Chondrocyte (in vitro differentiated cells): ENCODE measurements around the gene LCE5A. TPM values are rescaled to one million over a fixed set of nuclear protein-coding genes. Genes with fewer than 3 reads are reported as not detected.
"Not testable (repeated sequence)": the region's sequence is repeated elsewhere in the genome, so short reads cannot be mapped to it uniquely, and the experiment has no call there.

Experiments
- DNase-seq: peaks from one replicate; pipeline ENCODE4 v3.0.0; 2021; ENCODE audit warnings: mixed read lengths, low spot score
- H3K27ac Mint-ChIP-seq: one replicate; pipeline ENCODE4 v1.8.0; 2021; ENCODE audit warnings: mild to moderate bottlenecking, moderate library complexity, mixed read lengths; ENCODE audit not compliant: unreplicated experiment
- H3K27me3 Mint-ChIP-seq: 2 replicates; pipeline ENCODE4 v1.8.0; 2021; ENCODE audit warnings: low read depth, mixed read lengths
- H3K36me3 Mint-ChIP-seq: 2 replicates; pipeline ENCODE4 v1.8.0; 2021; ENCODE audit warnings: low read depth, mixed read lengths
- H3K4me1 Mint-ChIP-seq: 2 replicates; pipeline ENCODE4 v1.8.0; 2021; ENCODE audit warnings: low read depth, mild to moderate bottlenecking, mixed read lengths
- H3K4me3 Mint-ChIP-seq: one replicate; pipeline ENCODE4 v1.8.0; 2021; ENCODE audit warnings: mild to moderate bottlenecking, moderate library complexity, mixed read lengths; ENCODE audit not compliant: unreplicated experiment
- H3K9me3 Mint-ChIP-seq: 2 replicates; pipeline ENCODE4 v1.8.0; 2021; ENCODE audit warnings: low read depth, mixed read lengths
- CTCF ChIP-seq: fragments of 200-600 bp; sonication (generic); IDR thresholded peaks from 2 replicates; pipeline ENCODE4 v1.5.0; 2021; ENCODE audit warnings: antibody characterized with exemption, mild to moderate bottlenecking, moderate library complexity
- total RNA-seq: library from RNA; stranded (reverse); gene quantifications from 3 replicates; pipeline ENCODE4 v1.2.1, GENCODE V29; 2021

LCE5A gene
- total RNA-seq, 1 donor from 2014 or later, result not detected

GRCh38 chr1:152479792-152480595, 30.6 kb upstream of the LCE5A start:
- H3K36me3 Mint-ChIP-seq, result peaks cover 1% of the 10 kb centered on the region
- no peaks in the 10 kb centered on the region for H3K4me1 Mint-ChIP-seq
- H3K9me3 Mint-ChIP-seq, result peaks cover 33% of the 10 kb centered on the region
- no peak overlapping the region for H3K27ac Mint-ChIP-seq
- no peak overlapping the region for H3K4me3 Mint-ChIP-seq
- DNase-seq, result no peak
- peaks cover 2% of the 10 kb centered on the region for H3K27me3 Mint-ChIP-seq
- peak; percentile 33 for TF ChIP-seq CTCF

DNA sequence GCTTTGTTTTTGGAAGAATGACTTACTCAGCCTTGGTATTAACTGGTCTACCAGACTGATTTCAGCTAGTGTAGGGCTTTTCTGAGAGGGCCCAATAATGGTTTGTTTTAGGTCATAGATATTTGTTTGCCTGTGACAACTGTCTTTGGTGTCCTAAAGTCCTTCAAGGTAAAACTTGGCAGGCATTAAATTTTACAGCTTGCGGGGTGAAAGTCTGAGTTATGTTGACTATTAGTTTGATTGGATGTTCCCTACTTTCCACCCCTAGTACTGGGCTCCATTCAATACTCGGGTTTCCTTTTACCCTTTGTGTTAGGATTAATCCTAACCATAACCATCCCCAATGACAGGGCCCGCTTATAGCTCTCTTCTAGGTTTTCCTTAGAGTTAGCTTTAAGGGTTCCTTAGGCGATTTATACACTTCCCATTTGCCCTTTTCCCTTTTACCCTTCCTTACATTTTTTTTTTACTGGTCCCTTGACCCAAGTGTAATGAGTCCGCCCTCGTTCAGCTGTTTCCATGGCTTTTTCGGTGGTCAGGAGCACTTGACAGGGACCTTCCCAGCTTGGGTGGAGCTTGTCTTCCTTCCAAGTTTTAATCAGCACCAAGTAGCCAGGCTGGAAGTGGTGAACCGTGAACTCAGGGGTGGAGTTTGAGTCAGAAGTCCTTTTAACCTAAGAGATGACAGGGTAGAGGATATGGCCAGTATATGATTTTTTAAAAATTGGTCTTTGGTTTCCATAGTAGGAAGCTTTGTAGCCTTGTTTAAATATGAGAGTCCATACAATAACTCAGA, 28.5 kb upstream of the LCE5A start:
- no peak overlapping the region for H3K4me3 Mint-ChIP-seq
- no peak for TF ChIP-seq CTCF
- no peak overlapping the region for H3K27ac Mint-ChIP-seq
- peaks cover 2% of the 10 kb centered on the region for H3K27me3 Mint-ChIP-seq
- peaks cover 21% of the 10 kb centered on the region for H3K9me3 Mint-ChIP-seq
- peaks cover 1% of the 10 kb centered on the region for H3K36me3 Mint-ChIP-seq
- no peak for DNase-seq
- no peaks in the 10 kb centered on the region for H3K4me1 Mint-ChIP-seq

GRCh38 chr1:152486400-152487006, 24.1 kb upstream of the LCE5A start:
- Mint-ChIP-seq H3K27ac (no peak overlapping the region), H3K4me1 (no peaks in the 10 kb centered on the region), H3K9me3 (peaks cover 8% of the 10 kb centered on the region)

GRCh38 chr1:152487871-152488270, 22.7 kb upstream of the LCE5A start:
- Mint-ChIP-seq H3K9me3 (peaks cover 8% of the 10 kb centered on the region), H3K36me3 (no peaks in the 10 kb centered on the region), H3K4me3 (no peak overlapping the region), H3K27ac (no peak overlapping the region), H3K27me3 (no peaks in the 10 kb centered on the region), H3K4me1 (no peaks in the 10 kb centered on the region)
- TF ChIP-seq CTCF, result no peak
- DNase-seq, result no peak

More at GRCh38 chr1:152486400-152487006, 24.1 kb upstream of the LCE5A start:
- H3K27me3 Mint-ChIP-seq, result peaks cover 2% of the 10 kb centered on the region
- no peak overlapping the region for H3K4me3 Mint-ChIP-seq
- no peak for DNase-seq
- no peaks in the 10 kb centered on the region for H3K36me3 Mint-ChIP-seq
- peak; percentile 24 for TF ChIP-seq CTCF

- H3K36me3 Mint-ChIP-seq, DNase-seq, H3K27me3 Mint-ChIP-seq, H3K4me1 Mint-ChIP-seq, H3K27ac Mint-ChIP-seq, H3K4me3 Mint-ChIP-seq: not testable (repeated sequence)
- H3K9me3 Mint-ChIP-seq, result peaks cover 21% of the 10 kb centered on the region
Observed at GRCh38 chr1:152491537-152491936, 19.1 kb upstream of the LCE5A start.
